Measurements from ENCODE around the gene HEMGN. TPM values are rescaled to one million over a fixed set of nuclear protein-coding genes. Genes with fewer than 3 reads are reported as not detected.

The HEMGN gene
- total and polyA plus RNA-seq, 2 of the 8 experiments (the other 6 are each of a cell fraction or from before 2014, with no cell fraction given): not detected

DNA sequence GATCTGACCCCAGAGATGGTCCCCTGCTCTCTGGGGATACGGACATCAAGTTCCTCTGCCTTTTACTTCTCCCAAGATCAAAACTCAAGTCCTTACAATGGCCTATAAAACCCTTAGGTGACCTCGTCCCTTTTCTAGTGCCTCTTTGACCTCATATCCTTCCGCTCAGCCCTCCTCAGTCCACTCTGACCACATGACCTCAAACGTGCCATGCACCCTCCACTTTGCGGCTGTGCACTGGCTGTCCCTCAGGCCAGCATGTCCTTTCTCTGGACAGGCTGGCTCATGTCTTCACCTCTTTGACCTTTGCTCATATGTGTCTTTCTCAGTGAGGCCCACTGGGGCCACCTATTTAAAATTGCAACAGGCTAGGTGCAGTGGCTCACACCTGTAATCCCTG, 30.3 kb downstream of the HEMGN start (continued):
- TF ChIP-seq ATF2 (IDR thresholded peaks at IDR 0.05; ENCODE audit: low read length) (no peak), SIN3A (conservative IDR thresholded peaks at IDR 0.05 in 1 of 2, IDR thresholded peaks at IDR 0.05 in 1 of 2; ENCODE audit: low read depth in 1 of 2, low read length in 2 of 2) (no peak)
